LNCAP (cell line): ENCODE results near the gene RIMS3.

Source experiments
- TF ChIP-seq, protein P1 (sequence below): fragments of 450-650 bp; IDR thresholded peaks from 2 replicates; pipeline ENCODE4 v1.5.1; 2017; ENCODE audit warnings: mild to moderate bottlenecking

RIMS3 gene

DNA sequence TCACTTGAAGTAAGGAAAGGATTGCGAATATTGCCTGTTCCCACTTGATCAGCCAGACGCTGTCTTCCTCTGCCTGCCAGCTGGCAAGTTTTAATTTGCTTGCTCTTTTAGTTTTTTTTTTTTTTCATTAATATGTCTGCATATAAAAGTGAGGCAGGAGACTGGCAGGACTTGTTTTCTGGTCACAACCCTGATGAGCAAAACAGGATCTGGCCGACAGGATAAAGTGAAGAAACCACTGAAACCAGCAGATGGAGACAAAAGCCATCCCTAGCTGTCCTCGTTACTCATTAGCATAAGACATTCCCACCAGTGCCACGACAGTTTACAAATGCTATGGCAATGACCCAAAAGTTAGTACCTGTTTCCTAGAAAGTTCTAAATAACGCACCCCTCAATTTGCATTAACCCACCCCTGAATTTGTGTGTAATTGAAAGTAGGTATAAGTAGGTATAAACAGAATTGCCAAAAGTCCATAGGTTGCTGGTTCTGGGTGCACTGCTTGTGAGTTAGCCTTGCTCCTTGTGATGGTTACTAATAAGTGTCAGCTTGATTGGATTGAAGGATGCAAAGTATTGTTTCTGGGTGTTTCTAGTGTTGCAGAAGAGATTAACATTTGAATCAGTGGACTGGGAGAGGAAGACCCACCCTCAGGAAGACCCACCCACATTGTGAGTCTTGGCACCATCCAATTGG, 73.2 kb downstream of the RIMS3 start:
- TF ChIP-seq, protein P1, sequence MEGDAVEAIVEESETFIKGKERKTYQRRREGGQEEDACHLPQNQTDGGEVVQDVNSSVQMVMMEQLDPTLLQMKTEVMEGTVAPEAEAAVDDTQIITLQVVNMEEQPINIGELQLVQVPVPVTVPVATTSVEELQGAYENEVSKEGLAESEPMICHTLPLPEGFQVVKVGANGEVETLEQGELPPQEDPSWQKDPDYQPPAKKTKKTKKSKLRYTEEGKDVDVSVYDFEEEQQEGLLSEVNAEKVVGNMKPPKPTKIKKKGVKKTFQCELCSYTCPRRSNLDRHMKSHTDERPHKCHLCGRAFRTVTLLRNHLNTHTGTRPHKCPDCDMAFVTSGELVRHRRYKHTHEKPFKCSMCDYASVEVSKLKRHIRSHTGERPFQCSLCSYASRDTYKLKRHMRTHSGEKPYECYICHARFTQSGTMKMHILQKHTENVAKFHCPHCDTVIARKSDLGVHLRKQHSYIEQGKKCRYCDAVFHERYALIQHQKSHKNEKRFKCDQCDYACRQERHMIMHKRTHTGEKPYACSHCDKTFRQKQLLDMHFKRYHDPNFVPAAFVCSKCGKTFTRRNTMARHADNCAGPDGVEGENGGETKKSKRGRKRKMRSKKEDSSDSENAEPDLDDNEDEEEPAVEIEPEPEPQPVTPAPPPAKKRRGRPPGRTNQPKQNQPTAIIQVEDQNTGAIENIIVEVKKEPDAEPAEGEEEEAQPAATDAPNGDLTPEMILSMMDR = peak; percentile 73

GRCh38 chr1:40588586-40588985, 76.9 kb downstream of the RIMS3 start:
- TF ChIP-seq, protein P1 = no peak

DNA sequence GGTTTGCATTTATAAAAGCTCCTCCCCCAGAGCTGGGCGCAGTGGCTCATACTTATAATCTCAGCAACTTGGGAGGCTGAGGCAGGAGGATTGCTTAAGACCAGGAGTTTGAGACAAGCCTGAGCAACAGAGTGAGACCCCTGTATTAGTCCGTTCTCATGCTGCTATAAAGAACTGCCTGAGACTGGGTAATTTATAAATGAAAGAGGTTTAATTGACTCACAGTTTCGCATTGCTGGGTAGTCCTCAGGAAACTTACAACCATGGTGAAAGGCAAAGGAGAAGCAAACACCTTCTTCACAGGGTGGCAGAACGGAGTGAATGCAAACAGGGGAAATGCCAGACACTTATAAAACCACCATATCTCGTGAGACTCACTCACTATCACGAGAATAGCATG, 81.5 kb downstream of the RIMS3 start:
- TF ChIP-seq, protein P1 = no peak

- TF ChIP-seq, protein P1 = no peak
Measured at GRCh38 chr1:40582116-40582515, 83.4 kb downstream of the RIMS3 start.

DNA sequence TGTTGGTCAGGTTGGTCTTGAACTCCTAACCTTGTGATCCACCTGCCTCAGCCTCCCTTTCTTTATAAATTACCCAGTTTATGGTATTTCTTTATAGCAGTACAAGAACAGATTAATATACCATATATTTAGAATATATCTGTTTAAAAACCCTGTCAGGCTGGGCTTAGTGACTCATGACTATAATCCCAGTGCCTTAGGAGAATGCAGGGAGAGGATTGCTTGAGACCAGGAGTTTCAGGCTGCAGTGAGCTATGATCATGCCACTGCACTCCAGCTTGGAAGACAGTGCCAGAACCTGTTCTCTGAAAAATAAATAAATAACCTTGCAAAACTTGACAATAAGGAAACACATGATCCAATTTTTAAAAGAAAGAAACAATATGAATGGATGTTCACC, 90.1 kb downstream of the RIMS3 start:
- TF ChIP-seq, protein P1 = no peak
